ENCODE measurements around the gene TMEM150C.

Gene TMEM150C

DNA sequence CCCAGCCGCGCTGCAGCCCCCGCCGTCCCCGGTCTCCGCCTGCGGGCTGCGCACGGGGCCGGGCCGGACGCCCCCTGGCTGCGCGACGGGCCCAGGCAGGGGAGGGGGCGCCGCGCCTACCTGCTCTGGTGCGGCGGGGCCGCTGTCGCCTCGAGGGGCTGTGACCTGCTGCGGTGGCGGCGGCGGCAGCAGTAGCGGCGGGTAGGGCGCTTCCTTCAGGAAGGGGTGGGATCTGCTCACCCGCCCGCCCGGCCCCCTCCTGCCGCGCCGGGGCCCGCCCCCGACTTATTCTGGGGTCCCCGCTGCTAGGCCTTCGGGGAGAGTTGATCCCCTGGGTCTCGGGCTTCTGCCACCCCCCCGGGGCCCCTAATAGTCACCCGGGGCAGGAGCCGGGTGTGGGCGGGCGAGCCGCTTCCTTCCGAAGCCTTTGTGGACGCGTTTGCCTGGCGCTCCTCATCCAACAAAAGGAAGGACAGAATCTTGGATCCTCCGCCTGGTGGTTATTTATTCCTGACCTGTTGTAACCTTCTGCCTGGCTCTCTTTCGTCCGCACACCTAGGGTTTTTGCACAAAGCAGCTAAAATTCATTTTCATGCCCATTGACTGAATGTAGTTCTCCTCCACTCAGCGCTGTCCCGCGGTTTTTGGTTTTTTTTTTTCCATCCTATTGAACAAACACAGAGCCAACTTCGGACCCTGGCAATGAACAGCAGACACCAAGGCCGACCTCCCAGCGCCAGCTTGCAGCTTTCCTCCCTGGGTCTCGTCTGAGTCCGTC, at the start of gene TMEM150C:
Gene TMEM150C, minus strand, starts transcription at position 203 of the 778 bp plus-strand sequence. CDS start 57,331 bp downstream, outside the sequence.
- Histone ChIP-seq H3K4me3 (peak within 1 kb of the TSS; percentile 45), H3K4me1 (peaks cover 20% of the 10 kb centered on the region), H3K27me3 (ENCODE audit: low read depth) (no peaks in the 10 kb centered on the region), H3K9me3 (no peaks in the 10 kb centered on the region), H3K36me3 (replicated peaks) (no peaks in the 10 kb centered on the region)
- in situ Hi-C loops (cut with MboI; ENCODE audit: low sequenced_read_pairs) = no loop called here
- peak; percentile 41 to 71 for DNase-seq (ENCODE audit: low spot score in 2 of 2)

DNA sequence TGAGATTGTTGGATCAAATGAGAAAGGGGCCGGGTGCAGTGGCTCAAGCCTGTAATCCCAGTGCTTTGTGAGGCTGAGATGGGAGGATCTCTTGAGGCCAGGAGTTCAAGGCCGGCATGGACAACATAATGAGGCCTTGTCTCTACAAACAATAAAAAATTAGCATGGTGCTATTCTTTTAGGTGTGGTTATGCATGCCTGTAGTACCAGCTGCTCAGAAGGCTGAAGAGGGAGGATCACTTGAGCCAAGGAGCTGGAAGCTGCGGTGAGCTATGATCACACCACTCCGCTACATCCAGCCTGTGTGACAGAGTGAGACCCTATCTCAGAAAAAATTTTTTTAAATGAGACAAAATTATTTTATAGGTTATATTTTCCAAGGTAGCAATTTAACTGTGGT, 49.7 kb upstream of the TMEM150C start:
- Histone ChIP-seq H3K36me3 (replicated peaks) (no peaks in the 10 kb centered on the region), H3K4me1 (no peaks in the 10 kb centered on the region), H3K9me3 (no peaks in the 10 kb centered on the region), H3K4me3 (no peak overlapping the region), H3K27me3 (ENCODE audit: low read depth) (no peaks in the 10 kb centered on the region; the same call in 1 of the 2 replicates)
- no peak for DNase-seq (ENCODE audit: low spot score in 2 of 2)
- in situ Hi-C loops (cut with MboI; ENCODE audit: low sequenced_read_pairs) = no loop called here

DNA sequence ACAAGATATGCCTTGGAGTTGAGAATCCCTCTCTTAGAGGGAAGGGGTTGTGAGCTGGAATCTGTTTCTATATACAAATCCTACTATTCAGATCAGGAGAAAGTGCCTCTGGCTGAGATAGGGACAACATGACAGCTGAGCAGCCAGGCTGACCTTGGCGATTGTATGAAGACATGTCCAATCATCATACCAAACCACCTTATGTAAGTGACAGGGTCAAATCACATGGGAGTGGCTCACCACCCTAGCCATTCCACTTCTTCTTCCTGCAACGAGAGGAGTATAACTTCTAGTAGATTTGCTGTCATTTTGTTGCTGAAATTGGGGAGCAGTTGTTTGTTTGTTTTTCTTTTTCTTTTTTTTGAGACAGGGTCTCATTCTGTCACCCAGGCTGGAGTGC, 48.3 kb upstream of the TMEM150C start:
- Histone ChIP-seq H3K27me3 (ENCODE audit: low read depth) (no peaks in the 10 kb centered on the region), H3K36me3 (replicated peaks) (no peaks in the 10 kb centered on the region), H3K4me1 (no peaks in the 10 kb centered on the region), H3K9me3 (no peaks in the 10 kb centered on the region), H3K4me3 (no peak overlapping the region)
- in situ Hi-C loops (cut with MboI; ENCODE audit: low sequenced_read_pairs) = no loop called here
- no peak for DNase-seq (ENCODE audit: low spot score in 2 of 2)

DNA sequence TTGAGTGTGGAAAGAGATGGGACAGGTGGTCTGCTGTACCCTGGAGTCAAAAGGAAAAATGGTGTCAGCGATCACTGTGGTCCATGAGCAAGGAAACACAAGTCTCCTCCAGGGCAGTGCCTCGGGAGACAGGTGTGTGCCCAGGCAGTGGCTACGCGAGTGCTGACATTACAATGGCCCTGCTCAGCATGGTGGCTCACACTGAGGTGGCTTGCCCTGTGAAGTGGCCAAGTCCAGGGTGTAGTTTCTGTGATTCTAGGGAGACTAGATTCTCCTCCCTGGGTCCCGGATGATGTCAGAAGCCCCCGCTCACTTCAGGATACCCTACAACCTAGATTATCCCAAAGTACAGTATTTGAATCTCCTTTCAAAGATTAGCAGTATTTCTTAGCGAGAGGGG, 44.8 kb upstream of the TMEM150C start:
- in situ Hi-C loops (cut with MboI; ENCODE audit: low sequenced_read_pairs) = no loop called here
- no peak overlapping the region for H3K4me3 ChIP-seq
- no peaks in the 10 kb centered on the region for H3K27me3 ChIP-seq (ENCODE audit: low read depth)
- no peak for DNase-seq (ENCODE audit: low spot score in 2 of 2)
- H3K4me1 ChIP-seq = no peaks in the 10 kb centered on the region
- no peaks in the 10 kb centered on the region for H3K9me3 ChIP-seq
- H3K36me3 ChIP-seq (replicated peaks) = no peaks in the 10 kb centered on the region

DNA sequence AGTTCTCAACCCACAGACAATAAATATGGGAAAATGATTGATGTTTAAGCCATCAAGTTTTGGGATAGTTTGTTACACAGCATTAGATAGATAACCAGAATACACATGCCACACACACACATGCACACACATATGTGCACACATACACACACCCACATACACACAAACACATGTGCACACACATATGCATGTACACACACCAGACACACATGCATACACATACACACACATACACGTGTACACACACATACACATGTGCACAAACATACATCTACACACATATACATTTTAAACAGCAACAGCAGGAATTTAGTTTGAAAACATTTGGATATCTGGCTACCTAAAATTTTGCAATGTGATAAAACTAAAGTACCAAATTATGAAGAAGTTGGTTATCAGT, 42.7 kb upstream of the TMEM150C start:
- H3K4me3 ChIP-seq = no peak overlapping the region
- no peaks in the 10 kb centered on the region for H3K36me3 ChIP-seq (replicated peaks)
- no peaks in the 10 kb centered on the region for H3K27me3 ChIP-seq (ENCODE audit: low read depth)
- DNase-seq (ENCODE audit: low spot score in 2 of 2) = no peak
- no peaks in the 10 kb centered on the region for H3K4me1 ChIP-seq
- in situ Hi-C loops (cut with MboI; ENCODE audit: low sequenced_read_pairs) = no loop called here
- H3K9me3 ChIP-seq = no peaks in the 10 kb centered on the region

DNA sequence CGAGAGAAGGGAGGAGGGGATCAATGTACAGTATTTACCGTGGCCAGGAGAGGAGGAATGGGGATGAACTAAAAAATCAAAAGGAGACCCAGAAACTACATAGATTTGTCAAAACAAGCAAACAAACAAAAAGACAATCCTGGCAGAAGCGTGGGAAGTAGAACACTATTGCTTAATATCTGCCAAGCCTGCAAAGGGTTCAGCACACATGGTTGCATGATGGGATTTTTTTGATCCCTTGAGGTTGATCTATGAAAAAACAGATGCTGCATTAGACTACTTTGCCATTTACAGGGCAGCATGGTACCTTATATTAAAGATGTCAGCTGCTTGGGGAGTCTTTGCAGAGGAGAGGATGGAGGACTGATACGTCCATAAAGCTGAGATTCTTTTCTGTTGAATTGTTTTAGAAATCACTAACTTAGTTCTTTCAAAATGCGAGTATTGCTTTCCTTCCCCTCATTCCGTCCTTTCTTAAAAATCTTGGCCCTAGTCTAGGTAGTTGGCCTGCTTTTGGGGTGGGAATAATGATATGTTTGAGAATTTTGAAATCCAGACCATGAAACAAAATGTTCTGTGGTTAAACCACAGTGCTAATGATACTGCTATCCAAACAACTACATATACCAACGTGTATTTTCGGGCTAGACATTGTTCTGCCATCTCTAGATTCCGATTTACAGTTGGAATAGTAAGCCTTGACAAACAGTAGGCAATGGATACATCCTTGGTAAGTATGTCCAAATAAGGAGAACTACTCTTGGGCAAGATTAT, 39.6 kb upstream of the TMEM150C start:
- Histone ChIP-seq H3K9me3 (no peaks in the 10 kb centered on the region), H3K36me3 (replicated peaks) (no peaks in the 10 kb centered on the region), H3K4me1 (no peaks in the 10 kb centered on the region), H3K4me3 (no peak overlapping the region), H3K27me3 (ENCODE audit: low read depth) (no peaks in the 10 kb centered on the region)
- DNase-seq (ENCODE audit: low spot score in 2 of 2) = no peak
- in situ Hi-C loops (cut with MboI; ENCODE audit: low sequenced_read_pairs) = no loop called here

DNA sequence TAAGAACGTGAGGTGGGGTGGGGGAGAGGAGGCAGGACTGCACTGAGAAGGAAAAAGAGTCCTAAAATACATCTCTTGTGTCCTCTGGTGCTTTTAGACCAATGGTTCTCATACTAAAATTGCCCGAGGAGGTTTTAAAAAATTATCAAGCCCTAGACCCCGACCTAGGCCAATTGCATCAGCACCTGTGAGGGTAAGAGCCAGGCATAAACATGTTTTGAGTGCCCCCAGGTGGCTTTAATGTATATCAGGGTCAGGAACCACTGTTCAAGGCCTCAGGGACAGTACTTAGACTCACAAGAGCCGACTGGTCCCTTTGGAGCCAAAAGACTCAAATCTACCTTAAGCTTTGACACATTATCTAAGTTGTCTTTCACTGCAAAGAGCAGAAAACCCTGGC, 37.5 kb upstream of the TMEM150C start:
- Histone ChIP-seq H3K27me3 (ENCODE audit: low read depth) (no peaks in the 10 kb centered on the region), H3K9me3 (no peaks in the 10 kb centered on the region), H3K36me3 (replicated peaks) (no peaks in the 10 kb centered on the region), H3K4me3 (no peak overlapping the region), H3K4me1 (no peaks in the 10 kb centered on the region)
- peak; percentile 14 to 51 for DNase-seq (ENCODE audit: low spot score in 2 of 2)
- in situ Hi-C loops (cut with MboI; ENCODE audit: low sequenced_read_pairs) = no loop called here

DNA sequence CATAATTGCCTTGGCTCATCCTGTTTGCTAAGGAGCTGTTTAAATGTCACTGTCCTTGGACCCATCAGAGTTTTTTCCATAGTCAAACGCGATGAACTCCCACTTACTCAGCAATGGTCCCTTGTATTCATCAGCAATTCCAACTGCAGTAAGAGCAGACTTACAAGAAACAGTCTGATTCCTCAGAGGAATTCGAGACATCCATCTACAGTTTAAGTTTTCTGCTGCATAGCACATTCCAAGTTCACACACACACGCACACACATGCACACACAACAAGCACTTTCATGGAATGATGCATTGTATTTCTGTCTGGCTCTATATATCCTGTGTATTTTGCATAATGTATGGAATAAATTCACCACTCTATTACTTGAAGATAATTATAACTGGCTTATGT, 32.7 kb upstream of the TMEM150C start:
- no peaks in the 10 kb centered on the region for H3K27me3 ChIP-seq (ENCODE audit: low read depth)
- H3K4me3 ChIP-seq = no peak overlapping the region
- no peaks in the 10 kb centered on the region for H3K9me3 ChIP-seq
- no peaks in the 10 kb centered on the region for H3K36me3 ChIP-seq (replicated peaks)
- peaks cover 13% of the 10 kb centered on the region for H3K4me1 ChIP-seq
- no peak for DNase-seq (ENCODE audit: low spot score in 2 of 2)
- in situ Hi-C loops (cut with MboI; ENCODE audit: low sequenced_read_pairs) = no loop called here

DNA sequence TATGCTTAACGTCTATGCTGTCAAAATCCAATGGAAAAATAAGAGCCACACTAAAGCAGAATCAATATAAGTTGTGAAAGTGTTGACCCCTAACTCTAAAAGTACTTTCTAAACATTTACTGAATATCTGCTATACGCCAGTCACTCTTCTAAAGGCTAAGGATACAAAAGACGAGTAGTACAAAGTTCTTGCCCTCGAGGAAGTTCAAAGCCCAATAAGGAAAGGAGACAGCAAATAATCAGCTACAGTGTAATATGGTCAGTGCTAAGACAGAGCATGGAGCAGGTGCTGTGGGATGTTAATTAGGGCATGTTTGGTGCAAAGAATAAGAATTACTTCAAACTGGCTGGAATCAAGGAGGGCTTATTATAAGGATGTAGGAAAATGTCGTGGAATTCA, 31.6 kb upstream of the TMEM150C start:
- Histone ChIP-seq H3K27me3 (ENCODE audit: low read depth) (no peaks in the 10 kb centered on the region), H3K9me3 (no peaks in the 10 kb centered on the region), H3K4me1 (peaks cover 13% of the 10 kb centered on the region), H3K36me3 (replicated peaks) (no peaks in the 10 kb centered on the region), H3K4me3 (no peak overlapping the region)
- in situ Hi-C loops (cut with MboI; ENCODE audit: low sequenced_read_pairs) = no loop called here
- DNase-seq (ENCODE audit: low spot score in 2 of 2) = no peak

DNA sequence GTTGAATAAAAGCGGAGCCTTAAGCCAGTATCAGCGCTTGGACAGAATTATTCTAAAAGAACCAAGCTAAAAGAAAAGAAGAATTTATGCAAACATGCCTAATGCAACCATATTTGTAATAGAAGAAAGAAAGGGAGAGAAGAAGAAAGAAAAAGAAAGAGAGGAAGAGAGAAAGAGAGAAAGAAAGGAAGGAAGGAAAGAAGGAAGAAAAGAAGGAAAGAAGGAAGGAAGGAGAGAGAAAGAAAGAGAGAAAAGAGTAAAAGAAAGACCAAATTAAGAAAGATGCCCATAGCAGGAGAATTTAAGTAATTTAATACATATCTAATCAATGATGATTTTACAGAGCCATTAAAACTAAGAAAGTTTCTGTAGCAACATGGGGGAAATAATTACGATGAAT, 30.9 kb upstream of the TMEM150C start:
- peaks cover 13% of the 10 kb centered on the region for H3K4me1 ChIP-seq
- H3K4me3 ChIP-seq = no peak overlapping the region
- no peaks in the 10 kb centered on the region for H3K27me3 ChIP-seq (ENCODE audit: low read depth)
- in situ Hi-C loops (cut with MboI; ENCODE audit: low sequenced_read_pairs) = no loop called here
- H3K36me3 ChIP-seq (replicated peaks) = no peaks in the 10 kb centered on the region
- no peak for DNase-seq (ENCODE audit: low spot score in 2 of 2)
- no peaks in the 10 kb centered on the region for H3K9me3 ChIP-seq

DNA sequence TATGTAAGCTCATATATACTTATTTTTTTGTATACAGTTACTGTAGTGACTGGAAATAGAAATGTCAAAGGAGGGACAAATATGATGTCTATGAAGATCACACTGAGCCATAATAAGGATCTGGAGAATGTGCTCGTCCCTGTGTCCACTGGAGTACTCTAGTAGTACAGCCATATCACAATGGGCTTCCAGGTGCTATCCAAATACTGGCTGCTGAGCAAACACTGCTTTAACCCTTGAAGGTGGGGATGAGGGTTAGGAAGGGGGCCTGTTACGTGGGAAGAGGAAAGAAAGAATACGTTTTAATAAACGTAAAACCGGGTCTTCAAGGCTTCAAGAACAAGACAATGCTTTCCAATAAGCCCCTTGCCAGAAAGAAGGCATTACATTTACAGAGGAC, 29.8 kb upstream of the TMEM150C start:
- in situ Hi-C loops (cut with MboI; ENCODE audit: low sequenced_read_pairs) = no loop called here
- H3K4me3 ChIP-seq = no peak overlapping the region
- peaks cover 13% of the 10 kb centered on the region for H3K4me1 ChIP-seq
- no peaks in the 10 kb centered on the region for H3K9me3 ChIP-seq
- H3K36me3 ChIP-seq (replicated peaks) = no peaks in the 10 kb centered on the region
- no peaks in the 10 kb centered on the region for H3K27me3 ChIP-seq (ENCODE audit: low read depth)
- DNase-seq (ENCODE audit: low spot score in 2 of 2) = no peak

DNA sequence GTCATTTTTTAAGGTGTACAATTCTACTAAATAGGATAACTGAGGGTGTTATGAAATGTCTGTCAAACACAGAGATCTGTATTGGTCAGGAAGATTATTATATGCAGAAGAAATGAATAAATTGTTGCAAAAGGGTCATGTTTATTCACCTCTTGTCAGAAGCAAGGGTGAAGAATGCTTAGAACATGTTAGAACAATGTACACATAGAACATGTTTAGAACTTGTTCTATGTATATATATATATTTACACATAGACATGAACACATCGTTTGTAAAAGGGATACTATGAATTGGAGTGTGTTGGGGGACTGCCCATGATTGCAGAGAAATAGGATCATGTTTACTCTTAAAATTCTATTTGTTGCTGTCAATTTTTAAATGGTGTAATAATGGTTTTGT, 28.0 kb upstream of the TMEM150C start:
- no peaks in the 10 kb centered on the region for H3K9me3 ChIP-seq
- H3K36me3 ChIP-seq (replicated peaks) = no peaks in the 10 kb centered on the region
- H3K27me3 ChIP-seq (ENCODE audit: low read depth) = no peaks in the 10 kb centered on the region
- in situ Hi-C loops (cut with MboI; ENCODE audit: low sequenced_read_pairs) = no loop called here
- no peak overlapping the region for H3K4me3 ChIP-seq
- DNase-seq (ENCODE audit: low spot score in 2 of 2) = no peak
- H3K4me1 ChIP-seq = peaks cover 13% of the 10 kb centered on the region

DNA sequence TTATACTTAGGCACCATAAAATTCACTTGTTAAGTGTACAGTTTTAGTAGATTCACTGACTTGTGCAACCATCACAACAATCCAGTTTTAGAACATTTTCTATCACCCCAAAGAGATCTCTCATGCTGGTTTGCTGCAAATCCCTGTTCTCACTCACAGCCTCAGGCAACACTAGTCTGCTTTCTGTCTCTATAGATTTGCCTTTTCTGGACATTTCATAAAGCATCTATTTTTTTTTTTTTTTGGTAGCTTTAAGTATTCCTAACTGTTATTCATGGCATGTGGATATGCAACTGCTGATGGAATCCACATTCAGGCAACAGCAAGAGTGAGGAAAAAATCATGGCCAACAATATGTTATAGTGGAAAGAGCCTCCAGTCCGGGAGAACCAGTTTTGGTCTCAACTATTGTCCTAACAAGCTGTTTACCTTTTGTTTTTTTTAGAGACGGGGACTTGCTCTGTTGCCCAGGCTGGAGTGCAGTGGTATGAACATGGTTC, 27.0 kb upstream of the TMEM150C start:
- no peaks in the 10 kb centered on the region for H3K36me3 ChIP-seq (replicated peaks)
- no peaks in the 10 kb centered on the region for H3K27me3 ChIP-seq (ENCODE audit: low read depth)
- peaks cover 19% of the 10 kb centered on the region for H3K4me1 ChIP-seq
- in situ Hi-C loops (cut with MboI; ENCODE audit: low sequenced_read_pairs) = no loop called here
- no peak for DNase-seq (ENCODE audit: low spot score in 2 of 2)
- H3K4me3 ChIP-seq = no peak overlapping the region
- no peaks in the 10 kb centered on the region for H3K9me3 ChIP-seq

DNA sequence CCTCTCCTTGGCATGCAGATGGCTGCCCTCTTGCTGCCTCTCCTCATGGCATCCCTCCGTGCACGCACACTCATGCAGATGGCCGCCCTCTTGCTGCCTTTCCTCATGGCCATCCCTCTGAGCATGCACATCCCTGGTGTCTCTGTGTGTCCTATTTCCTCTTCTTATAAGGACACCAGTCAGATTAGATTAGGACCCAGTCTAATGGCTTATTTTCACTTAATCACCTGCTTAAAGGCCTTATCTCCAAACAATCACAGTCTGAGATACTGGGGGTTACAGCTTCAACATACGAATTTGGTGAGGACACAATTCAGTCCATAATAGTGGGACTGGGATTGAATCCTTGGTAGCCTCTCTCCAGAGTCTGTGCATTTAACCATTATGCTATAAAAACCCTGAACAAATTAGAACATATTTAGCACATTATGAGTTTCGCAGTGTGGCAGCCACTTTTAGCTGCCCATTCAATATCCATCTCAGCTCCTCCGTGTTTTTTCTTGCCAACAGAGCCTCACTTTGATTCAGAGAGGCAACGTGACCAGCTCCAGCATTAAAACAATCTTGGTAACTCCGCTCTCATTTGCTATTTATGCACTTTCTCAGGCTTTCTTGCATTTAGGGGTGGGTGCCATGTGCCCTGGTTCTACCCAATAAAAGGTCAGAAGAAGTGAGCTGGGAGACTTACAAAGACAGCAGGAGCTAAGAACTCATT, 26.2 kb upstream of the TMEM150C start:
- Histone ChIP-seq H3K36me3 (replicated peaks) (no peaks in the 10 kb centered on the region), H3K27me3 (ENCODE audit: low read depth) (no peaks in the 10 kb centered on the region), H3K4me1 (peaks cover 21% of the 10 kb centered on the region), H3K4me3 (no peak overlapping the region), H3K9me3 (no peaks in the 10 kb centered on the region)
- in situ Hi-C loops (cut with MboI; ENCODE audit: low sequenced_read_pairs) = no loop called here
- no peak for DNase-seq (ENCODE audit: low spot score in 2 of 2)

Measured in HAP-1 (cell line).